ENCODE measurements around the gene MTRF1L.

MTRF1L gene, protein sequence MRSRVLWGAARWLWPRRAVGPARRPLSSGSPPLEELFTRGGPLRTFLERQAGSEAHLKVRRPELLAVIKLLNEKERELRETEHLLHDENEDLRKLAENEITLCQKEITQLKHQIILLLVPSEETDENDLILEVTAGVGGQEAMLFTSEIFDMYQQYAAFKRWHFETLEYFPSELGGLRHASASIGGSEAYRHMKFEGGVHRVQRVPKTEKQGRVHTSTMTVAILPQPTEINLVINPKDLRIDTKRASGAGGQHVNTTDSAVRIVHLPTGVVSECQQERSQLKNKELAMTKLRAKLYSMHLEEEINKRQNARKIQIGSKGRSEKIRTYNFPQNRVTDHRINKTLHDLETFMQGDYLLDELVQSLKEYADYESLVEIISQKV

DNA sequence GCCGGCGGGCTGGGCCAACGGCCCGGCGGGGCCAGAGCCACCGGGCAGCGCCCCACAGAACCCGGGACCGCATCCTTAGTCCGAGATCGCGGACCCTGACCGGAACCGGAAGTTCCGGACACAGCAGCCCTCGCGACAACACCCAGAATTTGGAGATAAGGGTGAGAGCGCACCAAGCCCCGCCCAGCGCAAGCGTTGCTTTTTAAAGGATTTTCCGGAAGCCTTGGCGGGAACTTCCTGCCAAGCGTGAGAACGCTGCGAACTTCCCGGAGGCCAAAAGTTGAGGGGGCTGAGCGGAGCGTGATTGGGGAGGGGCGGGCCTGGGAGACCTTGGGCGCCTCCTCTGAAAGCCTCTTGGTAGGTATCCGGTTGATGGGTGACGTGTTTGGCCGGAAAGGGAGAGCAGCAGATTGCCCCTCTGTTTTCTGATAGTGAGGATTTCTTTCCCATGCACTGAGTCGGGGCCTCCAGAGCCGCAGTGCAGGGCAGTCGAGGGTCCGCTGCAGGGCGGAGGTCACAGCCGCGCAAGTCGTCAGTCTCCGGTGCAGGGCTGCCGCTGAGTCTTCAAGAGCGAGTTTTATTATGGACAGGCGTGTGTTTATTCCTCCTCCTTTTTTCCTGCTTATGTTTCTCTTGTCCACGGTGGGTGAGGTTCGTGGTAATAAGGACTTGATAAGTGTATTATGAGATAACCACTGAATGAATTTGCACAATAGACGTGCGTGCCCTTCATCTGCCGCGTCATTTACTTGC lies at the start of gene MTRF1L:
Gene MTRF1L (minus strand): TSS at position 97 of the 753 bp plus-strand sequence. CDS start 24 bp downstream, at position 73.
- H3K36me3 ChIP-seq (ENCODE audit: insufficient read depth, low read length) = no peaks in the 10 kb centered on the region
- H3K4me1 ChIP-seq (ENCODE audit: insufficient read depth, low read length) = peaks cover 22% of the 10 kb centered on the region
- peak within 1 kb of the TSS; percentile 94 for H3K27ac ChIP-seq (ENCODE audit: low read depth, low read length)
- H3K4me3 ChIP-seq (ENCODE audit: low read depth in 1 of 2, low read length in 2 of 2) = peak within 1 kb of the TSS; percentile 89 to 92
- no peaks in the 10 kb centered on the region for H3K9me3 ChIP-seq (ENCODE audit: low read length)
- peak within 1 kb of the TSS; percentile 96 for H3K9ac ChIP-seq (ENCODE audit: low read length)
- no peaks in the 10 kb centered on the region for H3K27me3 ChIP-seq (ENCODE audit: control insufficient read depth in 1 of 2, insufficient read depth in 2 of 2, low read length in 2 of 2)

DNA sequence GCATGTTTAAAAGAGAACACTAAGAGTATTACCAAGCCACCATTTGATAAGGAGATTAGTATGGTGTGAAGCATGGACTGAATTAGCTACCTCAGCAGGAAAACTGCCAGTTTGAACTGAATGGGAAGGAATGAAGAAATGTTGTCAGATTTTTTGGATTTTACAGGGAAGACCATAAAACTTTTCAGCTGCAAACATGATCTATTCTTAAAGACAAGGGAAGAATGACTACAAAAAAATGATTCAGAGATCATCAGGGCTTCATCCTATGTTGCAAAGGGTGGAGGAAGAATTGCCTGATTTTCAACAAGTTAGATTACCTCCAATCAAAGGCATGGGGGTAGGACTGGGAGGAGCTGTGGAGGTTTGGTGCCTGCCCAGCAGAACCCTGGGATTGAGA lies 49.3 kb upstream of the MTRF1L start:
- Histone ChIP-seq H3K4me3 (ENCODE audit: low read depth in 1 of 2, low read length in 2 of 2) (no peak overlapping the region), H3K27ac (ENCODE audit: low read depth, low read length) (no peak overlapping the region), H3K9ac (ENCODE audit: low read length) (no peak overlapping the region), H3K9me3 (ENCODE audit: low read length) (no peaks in the 10 kb centered on the region), H3K27me3 (ENCODE audit: control insufficient read depth in 1 of 2, insufficient read depth in 2 of 2, low read length in 2 of 2) (no peaks in the 10 kb centered on the region), H3K36me3 (ENCODE audit: insufficient read depth, low read length) (no peaks in the 10 kb centered on the region), H3K4me1 (ENCODE audit: insufficient read depth, low read length) (no peaks in the 10 kb centered on the region)

DNA sequence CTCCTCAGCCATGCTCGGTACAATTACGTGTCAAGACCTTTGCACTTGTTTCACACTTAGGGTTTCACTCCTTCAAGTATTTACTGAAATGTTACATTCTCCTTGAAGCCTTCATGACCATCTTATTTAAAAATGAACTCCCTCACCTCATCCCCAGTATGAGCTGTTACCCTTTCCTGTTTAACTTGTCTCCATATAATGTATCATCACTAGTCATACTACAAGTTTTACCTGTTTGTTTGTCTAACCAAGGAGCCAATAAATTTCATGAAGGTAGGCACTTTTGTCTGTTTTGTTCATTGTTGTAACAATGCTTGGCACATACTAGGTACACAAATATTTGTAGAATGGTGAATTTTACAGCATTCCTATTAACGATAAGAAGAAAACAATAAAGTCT lies 46.1 kb upstream of the MTRF1L start:
- Histone ChIP-seq H3K4me1 (ENCODE audit: insufficient read depth, low read length) (no peaks in the 10 kb centered on the region), H3K9ac (ENCODE audit: low read length) (no peak overlapping the region), H3K27ac (ENCODE audit: low read depth, low read length) (no peak overlapping the region), H3K9me3 (ENCODE audit: low read length) (no peaks in the 10 kb centered on the region), H3K36me3 (ENCODE audit: insufficient read depth, low read length) (no peaks in the 10 kb centered on the region), H3K27me3 (ENCODE audit: control insufficient read depth in 1 of 2, insufficient read depth in 2 of 2, low read length in 2 of 2) (no peaks in the 10 kb centered on the region), H3K4me3 (ENCODE audit: low read depth in 1 of 2, low read length in 2 of 2) (no peak overlapping the region)

DNA sequence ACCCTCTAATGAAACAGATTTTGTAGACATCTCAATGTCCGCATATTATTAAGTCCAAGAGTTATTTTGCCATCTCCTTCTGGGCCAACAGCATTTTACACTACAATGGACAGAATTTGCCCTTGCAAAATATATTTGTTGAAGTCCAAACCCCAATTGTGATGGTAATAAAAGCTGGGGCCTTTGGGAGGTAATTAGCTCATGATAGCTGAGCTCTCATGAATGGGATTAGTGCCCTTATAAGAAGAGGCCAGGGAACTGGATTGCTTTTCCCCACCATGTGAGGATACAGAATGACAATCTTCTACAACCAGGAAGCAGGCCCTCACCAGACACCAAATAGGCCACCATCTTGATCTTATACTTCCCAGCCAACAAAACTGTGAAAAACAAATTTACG lies 44.9 kb upstream of the MTRF1L start:
- H3K9ac ChIP-seq (ENCODE audit: low read length) = no peak overlapping the region
- H3K4me1 ChIP-seq (ENCODE audit: insufficient read depth, low read length) = no peaks in the 10 kb centered on the region
- H3K27me3 ChIP-seq (ENCODE audit: control insufficient read depth in 1 of 2, insufficient read depth in 2 of 2, low read length in 2 of 2) = no peaks in the 10 kb centered on the region
- no peaks in the 10 kb centered on the region for H3K36me3 ChIP-seq (ENCODE audit: insufficient read depth, low read length)
- no peak overlapping the region for H3K27ac ChIP-seq (ENCODE audit: low read depth, low read length)
- H3K4me3 ChIP-seq (ENCODE audit: low read depth in 1 of 2, low read length in 2 of 2) = no peak overlapping the region
- no peaks in the 10 kb centered on the region for H3K9me3 ChIP-seq (ENCODE audit: low read length)

DNA sequence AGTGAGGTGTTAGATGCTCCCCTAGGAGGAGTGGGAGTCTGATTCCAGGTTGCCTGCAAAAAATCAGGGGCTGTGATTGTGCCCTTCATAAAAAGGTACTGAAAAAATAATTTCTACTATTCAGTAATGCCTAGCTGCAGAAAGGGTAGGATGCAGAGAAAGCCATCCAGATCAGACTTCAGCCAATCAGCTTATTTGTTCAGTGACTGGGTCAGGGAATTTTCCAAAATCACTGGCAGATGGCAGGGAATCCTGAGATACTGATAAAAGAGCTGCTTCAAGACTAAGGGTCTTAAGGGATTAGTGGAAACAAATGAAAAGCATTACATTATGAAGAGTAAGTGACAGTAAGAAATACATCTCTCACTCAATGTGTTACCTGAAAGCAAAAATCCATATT lies 42.8 kb upstream of the MTRF1L start:
- Histone ChIP-seq H3K27me3 (ENCODE audit: control insufficient read depth in 1 of 2, insufficient read depth in 2 of 2, low read length in 2 of 2) (no peaks in the 10 kb centered on the region), H3K9ac (ENCODE audit: low read length) (no peak overlapping the region), H3K36me3 (ENCODE audit: insufficient read depth, low read length) (no peaks in the 10 kb centered on the region), H3K9me3 (ENCODE audit: low read length) (no peaks in the 10 kb centered on the region), H3K4me1 (ENCODE audit: insufficient read depth, low read length) (no peaks in the 10 kb centered on the region), H3K27ac (ENCODE audit: low read depth, low read length) (no peak overlapping the region), H3K4me3 (ENCODE audit: low read depth in 1 of 2, low read length in 2 of 2) (no peak overlapping the region)

DNA sequence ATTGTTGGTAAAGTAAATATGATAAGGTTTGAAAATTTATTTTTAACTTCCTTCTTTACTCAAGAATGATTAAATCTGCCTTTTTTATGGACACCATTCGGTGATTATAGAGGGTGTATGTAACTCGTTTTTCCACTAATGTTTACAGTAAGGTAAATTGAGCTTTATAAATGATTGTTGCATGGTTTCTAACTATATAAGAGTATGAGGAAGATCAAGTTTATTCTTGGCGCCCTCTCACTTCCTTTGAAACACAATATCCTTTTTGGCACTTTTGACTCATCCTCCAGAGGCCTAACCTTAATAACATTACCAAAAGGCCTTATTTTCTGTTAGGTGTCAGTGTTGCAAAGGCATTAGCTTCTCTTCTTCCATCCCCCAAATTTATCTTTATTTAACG lies 41.8 kb upstream of the MTRF1L start:
- Histone ChIP-seq H3K4me1 (ENCODE audit: insufficient read depth, low read length) (no peaks in the 10 kb centered on the region), H3K9ac (ENCODE audit: low read length) (no peak overlapping the region), H3K27me3 (ENCODE audit: control insufficient read depth in 1 of 2, insufficient read depth in 2 of 2, low read length in 2 of 2) (no peaks in the 10 kb centered on the region), H3K36me3 (ENCODE audit: insufficient read depth, low read length) (no peaks in the 10 kb centered on the region), H3K27ac (ENCODE audit: low read depth, low read length) (no peak overlapping the region), H3K4me3 (ENCODE audit: low read depth in 1 of 2, low read length in 2 of 2) (no peak overlapping the region), H3K9me3 (ENCODE audit: low read length) (no peaks in the 10 kb centered on the region)

DNA sequence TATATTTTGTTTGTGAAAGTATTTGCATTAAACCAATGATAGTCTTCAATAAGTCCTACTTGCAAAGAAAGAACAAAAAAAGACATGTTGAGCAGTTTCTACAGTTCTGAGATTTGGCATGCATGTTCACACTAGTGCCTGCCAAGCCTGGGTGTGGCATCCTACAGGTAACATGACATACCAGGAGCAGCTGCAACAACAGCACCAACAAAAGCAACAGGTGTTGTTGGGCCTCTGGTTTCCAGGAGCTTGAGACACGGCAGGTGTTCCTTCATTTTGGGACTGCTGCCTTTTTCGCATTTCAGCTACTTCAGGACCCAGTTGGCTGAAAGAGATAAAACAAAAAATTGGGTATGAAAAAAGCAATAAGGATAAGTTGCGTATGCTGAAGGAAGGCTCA lies 41.2 kb upstream of the MTRF1L start:
- Histone ChIP-seq H3K4me3 (ENCODE audit: low read depth in 1 of 2, low read length in 2 of 2) (no peak overlapping the region), H3K27ac (ENCODE audit: low read depth, low read length) (no peak overlapping the region), H3K27me3 (ENCODE audit: control insufficient read depth in 1 of 2, insufficient read depth in 2 of 2, low read length in 2 of 2) (no peaks in the 10 kb centered on the region), H3K9me3 (ENCODE audit: low read length) (no peaks in the 10 kb centered on the region), H3K4me1 (ENCODE audit: insufficient read depth, low read length) (no peaks in the 10 kb centered on the region), H3K36me3 (ENCODE audit: insufficient read depth, low read length) (no peaks in the 10 kb centered on the region), H3K9ac (ENCODE audit: low read length) (no peak overlapping the region)

DNA sequence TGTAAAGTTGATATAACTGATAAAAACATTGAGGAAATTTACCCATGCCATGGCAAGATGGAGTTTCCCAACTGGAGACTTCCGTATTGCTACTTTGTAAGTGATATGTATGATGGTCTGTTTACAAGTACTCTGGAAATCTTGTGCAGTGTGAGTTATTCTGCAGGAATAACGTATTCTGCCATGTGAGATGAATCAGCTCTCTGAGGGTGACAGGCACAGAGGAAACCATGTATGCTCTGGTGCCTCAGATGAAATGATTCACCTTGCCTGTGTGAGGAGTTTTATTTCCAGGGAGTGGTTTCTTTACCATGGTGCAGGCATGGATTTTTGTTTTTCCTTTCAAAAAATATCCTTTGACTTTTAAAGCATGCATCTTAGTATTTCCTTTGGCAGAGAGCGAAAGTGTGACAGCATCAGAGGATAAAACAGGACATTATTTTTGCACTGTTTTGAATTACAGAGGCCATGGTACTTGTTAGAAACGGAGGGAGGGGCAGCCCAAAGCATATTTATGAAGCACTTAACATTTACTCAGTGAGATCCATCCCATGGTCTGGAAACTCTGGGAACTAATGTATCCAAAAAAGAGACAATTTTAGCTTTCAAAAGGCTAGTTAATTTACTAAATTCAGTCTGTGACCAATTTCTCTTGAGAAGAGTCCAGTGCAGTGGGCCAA lies 36.0 kb upstream of the MTRF1L start:
- Histone ChIP-seq H3K4me3 (ENCODE audit: low read depth in 1 of 2, low read length in 2 of 2) (no peak overlapping the region), H3K27ac (ENCODE audit: low read depth, low read length) (no peak overlapping the region), H3K36me3 (ENCODE audit: insufficient read depth, low read length) (no peaks in the 10 kb centered on the region), H3K9ac (ENCODE audit: low read length) (no peak overlapping the region), H3K4me1 (ENCODE audit: insufficient read depth, low read length) (no peaks in the 10 kb centered on the region), H3K27me3 (ENCODE audit: control insufficient read depth in 1 of 2, insufficient read depth in 2 of 2, low read length in 2 of 2) (no peaks in the 10 kb centered on the region), H3K9me3 (ENCODE audit: low read length) (no peaks in the 10 kb centered on the region)

DNA sequence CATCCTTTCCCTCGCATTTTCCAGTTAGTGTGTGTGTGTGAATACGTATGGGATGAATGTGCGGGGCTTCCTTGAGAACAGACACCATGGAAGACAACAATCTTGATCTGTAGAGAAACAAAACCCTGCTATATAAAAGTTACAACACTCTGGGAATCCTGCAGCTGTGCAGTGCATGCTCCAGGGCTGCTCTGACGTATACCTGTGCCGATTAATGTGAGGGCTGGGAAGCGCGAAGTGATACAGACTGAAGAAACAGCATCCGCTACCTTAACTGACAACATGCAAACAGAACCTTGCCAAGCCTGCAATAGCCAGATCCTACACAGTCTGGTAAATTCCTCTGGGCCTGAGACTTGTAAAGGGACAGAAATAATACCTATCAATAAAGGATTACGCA lies 31.6 kb upstream of the MTRF1L start:
- H3K9ac ChIP-seq (ENCODE audit: low read length) = no peak overlapping the region
- H3K4me3 ChIP-seq (ENCODE audit: low read depth in 1 of 2, low read length in 2 of 2) = no peak overlapping the region
- H3K9me3 ChIP-seq (ENCODE audit: low read length) = no peaks in the 10 kb centered on the region

DNA sequence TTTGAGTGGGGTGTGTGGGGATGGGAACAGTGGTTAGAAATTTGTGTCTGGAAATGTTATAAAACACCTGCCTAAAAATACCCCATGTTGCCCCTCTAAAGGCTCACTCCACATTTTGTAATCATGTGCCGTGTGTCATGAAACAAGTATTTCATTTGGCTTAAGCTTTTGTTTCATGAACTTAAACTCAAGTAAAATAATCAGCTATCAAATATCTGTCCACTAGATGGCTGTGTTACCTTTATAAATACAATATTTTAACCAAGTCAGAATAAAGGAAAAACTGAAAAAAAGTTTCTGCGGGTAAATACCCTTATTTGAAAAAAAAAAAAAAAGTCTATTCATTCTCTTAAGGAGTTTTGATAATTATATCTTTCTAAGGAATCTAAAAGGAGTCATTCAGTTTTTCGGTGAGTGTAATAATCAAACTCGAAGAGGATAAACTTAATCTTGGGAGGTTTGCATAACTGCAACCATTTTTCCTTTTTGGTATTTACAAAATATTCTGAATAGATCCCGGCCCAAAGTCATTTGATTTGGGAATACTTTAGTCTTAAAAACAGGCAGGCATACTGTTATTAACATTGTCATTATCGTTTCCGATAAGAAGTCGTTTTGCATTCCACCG lies 29.9 kb upstream of the MTRF1L start:
- H3K9ac ChIP-seq (ENCODE audit: low read length) = no peak overlapping the region
- H3K36me3 ChIP-seq (ENCODE audit: insufficient read depth, low read length) = no peaks in the 10 kb centered on the region
- no peaks in the 10 kb centered on the region for H3K4me1 ChIP-seq (ENCODE audit: insufficient read depth, low read length)
- H3K27ac ChIP-seq (ENCODE audit: low read depth, low read length) = no peak overlapping the region
- H3K27me3 ChIP-seq (ENCODE audit: control insufficient read depth in 1 of 2, insufficient read depth in 2 of 2, low read length in 2 of 2) = no peaks in the 10 kb centered on the region
- no peaks in the 10 kb centered on the region for H3K9me3 ChIP-seq (ENCODE audit: low read length)
- no peak overlapping the region for H3K4me3 ChIP-seq (ENCODE audit: low read depth in 1 of 2, low read length in 2 of 2)

More for the DNA sequence above, 31.6 kb upstream of the MTRF1L start:
- Histone ChIP-seq H3K4me1 (ENCODE audit: insufficient read depth, low read length) (no peaks in the 10 kb centered on the region), H3K36me3 (ENCODE audit: insufficient read depth, low read length) (no peaks in the 10 kb centered on the region), H3K27ac (ENCODE audit: low read depth, low read length) (no peak overlapping the region), H3K27me3 (ENCODE audit: control insufficient read depth in 1 of 2, insufficient read depth in 2 of 2, low read length in 2 of 2) (no peaks in the 10 kb centered on the region)

DNA sequence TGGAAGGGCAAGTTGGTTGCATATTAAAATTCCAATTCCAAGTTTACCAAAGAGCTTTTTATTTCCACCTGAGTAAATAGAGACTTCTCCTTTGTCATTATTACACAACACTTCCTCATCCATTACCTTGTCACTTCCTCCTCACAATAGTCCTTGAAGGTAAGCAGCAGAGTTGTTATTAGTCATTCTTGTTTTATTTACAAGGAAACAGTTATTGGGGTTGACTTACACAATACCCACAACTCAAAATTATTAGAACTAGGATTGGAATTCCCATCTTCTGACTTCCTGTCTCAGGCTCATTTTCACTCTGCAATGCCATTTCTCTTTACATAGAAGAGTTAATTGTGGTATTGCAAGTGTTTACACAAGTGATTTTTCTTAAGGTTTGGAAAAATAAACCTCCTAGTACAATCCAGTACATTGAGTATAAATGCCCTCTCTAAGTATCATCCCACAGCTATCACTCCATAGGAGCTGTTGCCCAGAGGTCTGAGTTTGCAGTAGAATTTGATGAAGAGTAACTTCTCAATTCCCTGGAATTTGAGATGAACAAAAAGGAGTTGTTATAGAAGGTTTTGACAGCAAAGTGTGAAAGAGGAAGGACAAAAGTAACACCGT lies 28.9 kb upstream of the MTRF1L start:
- H3K27ac ChIP-seq (ENCODE audit: low read depth, low read length) = no peak overlapping the region
- H3K9ac ChIP-seq (ENCODE audit: low read length) = no peak overlapping the region
- no peak overlapping the region for H3K4me3 ChIP-seq (ENCODE audit: low read depth in 1 of 2, low read length in 2 of 2)
- H3K4me1 ChIP-seq (ENCODE audit: insufficient read depth, low read length) = no peaks in the 10 kb centered on the region
- no peaks in the 10 kb centered on the region for H3K36me3 ChIP-seq (ENCODE audit: insufficient read depth, low read length)
- H3K9me3 ChIP-seq (ENCODE audit: low read length) = no peaks in the 10 kb centered on the region
- H3K27me3 ChIP-seq (ENCODE audit: control insufficient read depth in 1 of 2, insufficient read depth in 2 of 2, low read length in 2 of 2) = no peaks in the 10 kb centered on the region

Data from muscle layer of colon (tissue), 2 donors.